ENCODE results near the gene MEDAG.

MEDAG gene

GRCh38 chr13:30882026-30882850 lies 23.8 kb upstream of the MEDAG start:
- Mint-ChIP-seq H3K4me3 (no peak overlapping the region), H3K4me1 (peaks cover 37% of the 10 kb centered on the region), H3K9me3 (peaks cover 2% of the 10 kb centered on the region), H3K27ac (peak overlapping the region; percentile 26 to 87 (median 67)), H3K36me3 (ENCODE audit: low read depth) (no peaks in the 10 kb centered on the region), H3K27me3 (ENCODE audit: low read depth) (peaks cover 4% of the 10 kb centered on the region)
- TF ChIP-seq, protein P1, sequence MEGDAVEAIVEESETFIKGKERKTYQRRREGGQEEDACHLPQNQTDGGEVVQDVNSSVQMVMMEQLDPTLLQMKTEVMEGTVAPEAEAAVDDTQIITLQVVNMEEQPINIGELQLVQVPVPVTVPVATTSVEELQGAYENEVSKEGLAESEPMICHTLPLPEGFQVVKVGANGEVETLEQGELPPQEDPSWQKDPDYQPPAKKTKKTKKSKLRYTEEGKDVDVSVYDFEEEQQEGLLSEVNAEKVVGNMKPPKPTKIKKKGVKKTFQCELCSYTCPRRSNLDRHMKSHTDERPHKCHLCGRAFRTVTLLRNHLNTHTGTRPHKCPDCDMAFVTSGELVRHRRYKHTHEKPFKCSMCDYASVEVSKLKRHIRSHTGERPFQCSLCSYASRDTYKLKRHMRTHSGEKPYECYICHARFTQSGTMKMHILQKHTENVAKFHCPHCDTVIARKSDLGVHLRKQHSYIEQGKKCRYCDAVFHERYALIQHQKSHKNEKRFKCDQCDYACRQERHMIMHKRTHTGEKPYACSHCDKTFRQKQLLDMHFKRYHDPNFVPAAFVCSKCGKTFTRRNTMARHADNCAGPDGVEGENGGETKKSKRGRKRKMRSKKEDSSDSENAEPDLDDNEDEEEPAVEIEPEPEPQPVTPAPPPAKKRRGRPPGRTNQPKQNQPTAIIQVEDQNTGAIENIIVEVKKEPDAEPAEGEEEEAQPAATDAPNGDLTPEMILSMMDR (IDR thresholded peaks at IDR 0.05; ENCODE audit: unreplicated experiment in 3 of 3) = no peak

- Mint-ChIP-seq H3K36me3 (ENCODE audit: low read depth) (no peaks in the 10 kb centered on the region), H3K4me3 (no peak overlapping the region), H3K9me3 (peaks cover 2% of the 10 kb centered on the region), H3K27ac (peak overlapping the region in 2 of 3 experiments; percentile 26 to 87), H3K27me3 (ENCODE audit: low read depth) (peaks cover 4% of the 10 kb centered on the region), H3K4me1 (peaks cover 31% of the 10 kb centered on the region)
- TF ChIP-seq, protein P1 (IDR thresholded peaks at IDR 0.05; ENCODE audit: unreplicated experiment in 3 of 3) = no peak
Observed at GRCh38 chr13:30882996-30883766, 22.9 kb upstream of the MEDAG start.

DNA sequence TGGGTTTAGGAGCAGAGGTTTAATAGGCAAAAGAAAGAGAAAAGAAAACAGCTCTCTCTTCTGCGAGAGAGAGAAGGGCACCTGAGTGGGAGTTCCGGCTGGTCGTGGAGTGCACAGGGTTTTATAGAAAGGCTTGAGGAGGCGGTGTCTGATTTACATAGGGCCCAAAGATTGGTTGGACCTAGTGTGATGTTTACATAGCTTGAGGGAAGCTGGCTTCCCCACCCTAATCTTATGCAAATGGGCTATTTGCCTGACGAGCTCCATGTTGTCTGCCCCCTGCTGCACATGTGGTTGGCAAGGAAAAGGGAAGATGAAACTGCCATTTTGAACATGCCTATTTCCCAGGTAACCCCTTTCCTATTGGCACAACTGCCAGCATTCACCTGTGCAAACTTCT lies 21.5 kb upstream of the MEDAG start:
- TF ChIP-seq, protein P1 (IDR thresholded peaks at IDR 0.05; ENCODE audit: unreplicated experiment in 3 of 3) = no peak
- Mint-ChIP-seq H3K4me1 (peaks cover 31% of the 10 kb centered on the region), H3K9me3 (peaks cover 4% of the 10 kb centered on the region), H3K36me3 (ENCODE audit: low read depth) (no peaks in the 10 kb centered on the region), H3K27ac (no peak overlapping the region), H3K4me3 (no peak overlapping the region), H3K27me3 (ENCODE audit: low read depth) (peaks cover 4% of the 10 kb centered on the region)

GRCh38 chr13:30889196-30889690 lies 16.8 kb upstream of the MEDAG start:
- H3K27ac Mint-ChIP-seq = no peak overlapping the region
- no peaks in the 10 kb centered on the region for H3K27me3 Mint-ChIP-seq (ENCODE audit: low read depth)
- peaks cover 4% of the 10 kb centered on the region for H3K4me1 Mint-ChIP-seq
- H3K9me3 Mint-ChIP-seq = peaks cover 6% of the 10 kb centered on the region
- no peak overlapping the region for H3K4me3 Mint-ChIP-seq
- H3K36me3 Mint-ChIP-seq (ENCODE audit: low read depth) = no peaks in the 10 kb centered on the region
- TF ChIP-seq, protein P1 (IDR thresholded peaks at IDR 0.05; ENCODE audit: unreplicated experiment in 3 of 3) = no peak

- Mint-ChIP-seq H3K27ac (no peak overlapping the region), H3K36me3 (ENCODE audit: low read depth) (no peaks in the 10 kb centered on the region), H3K9me3 (peaks cover 4% of the 10 kb centered on the region), H3K4me1 (peaks cover 13% of the 10 kb centered on the region), H3K27me3 (ENCODE audit: low read depth) (no peaks in the 10 kb centered on the region), H3K4me3 (no peak overlapping the region)
- TF ChIP-seq, protein P1 (IDR thresholded peaks at IDR 0.05; ENCODE audit: unreplicated experiment in 3 of 3) = peak; percentile 18 to 46 (median 27)
Observed at GRCh38 chr13:30892966-30893365, 13.1 kb upstream of the MEDAG start.

All from nephron (organoid).